Testis (tissue), 3 donors: Measurements from ENCODE around the gene ME3. TPM values are rescaled to one million over a fixed set of nuclear protein-coding genes. Genes with fewer than 3 reads are reported as not detected.

Source experiments
- DNase-seq: peaks from one replicate; pipeline ENCODE4 v3.0.0-alpha.2; 2019
- H3K27ac ChIP-seq, 2 donors: fragments of 200-600 bp; sonication (generic); one replicate each; pipeline ENCODE4 v1.5.1; 2019
- H3K27me3 ChIP-seq: fragments of 200-600 bp; sonication (generic); one replicate; pipeline ENCODE4 v1.5.1; 2019
- H3K36me3 ChIP-seq: fragments of 200-600 bp; sonication (generic); one replicate; pipeline ENCODE4 v1.5.1; 2017; ENCODE audit warnings: low read depth; ENCODE audit errors: missing control alignments
- H3K4me1 ChIP-seq: fragments of 200-600 bp; sonication (generic); one replicate; pipeline ENCODE4 v1.5.1; 2019
- H3K4me3 ChIP-seq, 2 donors: fragments of 200-600 bp; sonication (generic); one replicate each; pipeline ENCODE4 v1.5.1; 2017 to 2019
- H3K9me3 ChIP-seq: fragments of 200-600 bp; sonication (generic); one replicate; pipeline ENCODE4 v1.5.1; 2017
- POLR2A ChIP-seq: fragments of 450-650 bp; IDR thresholded peaks from one replicate; pipeline ENCODE4 v1.6.1; 2017; ENCODE audit warnings: antibody characterized with exemption, mild to moderate bottlenecking, moderate library complexity
- WGBS, 2 donors: methylation state at CpG; one replicate each; pipeline ENCODE4 v1.1.5; 2018; 5-methylcytosine and 5-hydroxymethylcytosine counted together
- intact Hi-C: fragments of 100-400 bp; cut with DNase I; formaldehyde crosslinking; loops from one replicate; pipeline ENCODE4 v1.15.1; 2023; ENCODE audit warnings: low total_unique reads
- polyA plus RNA-seq: library from polyadenylated mRNA; stranded (reverse); fragments of 350-450 nt; fragmentation: Illumina TruSeq; extraction: RNeasy Lipid Tissue Mini Kit (QIAGEN cat#74804); gene quantifications from one replicate; pipeline ENCODE4 v1.2.3, GENCODE V29; 2014; ENCODE audit warnings: low read depth, low replicate concordance; ENCODE audit not compliant: insufficient read depth
- total RNA-seq, 2 donors: library from RNA; depleted of rRNA; stranded (reverse); fragments of >200 nt; gene quantifications; one replicate each; pipeline ENCODE4 v1.2.3, GENCODE V29; 2016
- TF ChIP-seq, protein P1 (sequence below), 3 experiments: fragments of 450-650 bp in 2 of 3; fragments of 200-600 bp in 1 of 3; sonication (generic) in 1 of 3; IDR thresholded peaks; one replicate each; pipeline ENCODE4 v1.5.1; 2016 to 2019; ENCODE audit warnings: antibody characterized with exemption in 3 of 3, mild to moderate bottlenecking in 2 of 3, moderate library complexity in 1 of 3

The ME3 gene
- total and polyA plus RNA-seq, 3 donors from 2014 or later = 26.7 to 170 (median 115) TPM

DNA sequence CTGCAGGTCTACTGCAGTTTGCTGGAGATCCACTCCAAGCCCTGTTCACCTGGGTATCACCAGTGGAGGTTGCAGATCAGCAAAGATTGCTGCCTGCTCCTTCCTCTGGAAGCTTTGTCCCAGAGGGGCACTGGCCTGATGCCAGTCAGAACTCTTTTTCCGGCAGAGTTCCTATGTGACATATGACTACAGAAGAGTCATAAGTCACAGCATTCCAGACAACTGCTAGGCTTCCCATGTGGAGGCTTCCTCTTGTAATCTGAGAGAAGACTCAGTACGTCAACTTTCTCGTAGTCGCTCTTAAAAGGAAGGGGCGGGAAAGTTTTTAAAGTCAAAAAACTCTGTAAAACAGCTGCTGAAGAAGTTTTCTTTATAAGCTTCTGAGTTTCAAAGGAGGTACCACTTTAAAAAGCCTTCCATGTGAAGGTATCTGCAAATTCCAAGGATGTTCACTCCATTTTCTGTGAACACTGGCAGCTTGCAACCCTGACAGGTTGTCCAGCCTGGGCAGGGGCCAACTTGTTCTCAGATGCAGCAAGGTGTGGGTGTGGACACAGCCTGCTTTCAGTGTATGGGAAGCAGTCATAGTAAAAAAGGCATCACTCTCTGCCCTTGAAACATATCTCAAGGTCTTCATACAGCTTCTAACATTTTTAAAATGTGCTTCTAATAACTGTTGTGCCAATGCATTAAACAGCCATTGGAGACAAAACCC, 97.8 kb downstream of the ME3 start:
- H3K27ac ChIP-seq = no peak overlapping the region
- peaks cover 22% of the 10 kb centered on the region for H3K4me1 ChIP-seq
- 59 to 61% methylated on average over 5 of the region's 5 CpGs for WGBS, 2 donors
- H3K4me3 ChIP-seq = no peak overlapping the region
- H3K27me3 ChIP-seq = no peaks in the 10 kb centered on the region
- no peak for DNase-seq
- H3K36me3 ChIP-seq = no peaks in the 10 kb centered on the region
- intact Hi-C loops = no loop called here
- TF ChIP-seq POLR2A = no peak
- TF ChIP-seq, protein P1, sequence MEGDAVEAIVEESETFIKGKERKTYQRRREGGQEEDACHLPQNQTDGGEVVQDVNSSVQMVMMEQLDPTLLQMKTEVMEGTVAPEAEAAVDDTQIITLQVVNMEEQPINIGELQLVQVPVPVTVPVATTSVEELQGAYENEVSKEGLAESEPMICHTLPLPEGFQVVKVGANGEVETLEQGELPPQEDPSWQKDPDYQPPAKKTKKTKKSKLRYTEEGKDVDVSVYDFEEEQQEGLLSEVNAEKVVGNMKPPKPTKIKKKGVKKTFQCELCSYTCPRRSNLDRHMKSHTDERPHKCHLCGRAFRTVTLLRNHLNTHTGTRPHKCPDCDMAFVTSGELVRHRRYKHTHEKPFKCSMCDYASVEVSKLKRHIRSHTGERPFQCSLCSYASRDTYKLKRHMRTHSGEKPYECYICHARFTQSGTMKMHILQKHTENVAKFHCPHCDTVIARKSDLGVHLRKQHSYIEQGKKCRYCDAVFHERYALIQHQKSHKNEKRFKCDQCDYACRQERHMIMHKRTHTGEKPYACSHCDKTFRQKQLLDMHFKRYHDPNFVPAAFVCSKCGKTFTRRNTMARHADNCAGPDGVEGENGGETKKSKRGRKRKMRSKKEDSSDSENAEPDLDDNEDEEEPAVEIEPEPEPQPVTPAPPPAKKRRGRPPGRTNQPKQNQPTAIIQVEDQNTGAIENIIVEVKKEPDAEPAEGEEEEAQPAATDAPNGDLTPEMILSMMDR (IDR thresholded peaks at IDR 0.05) = no peak
- no peaks in the 10 kb centered on the region for H3K9me3 ChIP-seq

DNA sequence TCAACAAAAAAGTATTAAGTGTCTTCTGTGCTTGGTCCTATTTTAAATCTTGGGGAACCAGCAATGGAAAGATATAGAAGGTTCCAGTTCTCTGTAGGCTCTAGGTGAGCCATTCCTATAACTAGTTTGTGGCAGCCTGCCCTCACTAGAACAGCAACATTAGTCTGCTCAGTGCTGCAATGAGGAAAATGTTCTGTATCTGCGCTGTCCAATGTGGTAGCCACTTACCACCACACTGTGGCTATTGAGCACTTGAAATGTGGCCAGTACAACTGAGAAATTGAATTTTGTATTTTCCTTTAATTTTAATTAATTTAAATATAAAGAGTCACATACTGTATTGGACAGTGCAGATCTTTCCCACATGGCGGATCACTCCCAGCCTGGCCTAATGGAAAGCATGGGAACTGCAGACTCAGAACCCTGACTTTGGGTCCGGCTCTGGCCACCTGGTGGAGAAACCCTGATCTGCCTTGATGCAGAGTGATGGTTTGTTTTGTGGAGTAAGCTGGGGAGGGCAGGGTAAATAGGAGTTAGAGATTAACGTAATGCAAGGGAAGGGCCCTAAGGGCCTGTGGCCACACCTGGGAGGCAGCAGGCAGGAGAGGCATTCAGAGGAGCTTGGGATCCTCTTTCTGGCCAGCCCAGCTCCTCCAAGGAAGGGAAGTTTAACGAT, 101.0 kb downstream of the ME3 start:
- no peak for TF ChIP-seq POLR2A
- TF ChIP-seq, protein P1 (IDR thresholded peaks at IDR 0.05) = peak; percentile 29 to 30 (median 30)
- Histone ChIP-seq H3K9me3 (no peaks in the 10 kb centered on the region), H3K4me3 (no peak overlapping the region), H3K4me1 (peaks cover 10% of the 10 kb centered on the region), H3K27ac (no peak overlapping the region), H3K27me3 (no peaks in the 10 kb centered on the region), H3K36me3 (no peaks in the 10 kb centered on the region)
- DNase-seq = no peak
- intact Hi-C loops = no loop called here
- WGBS, 2 donors = 95 to 97% methylated on average over 5 of the region's 5 CpGs

DNA sequence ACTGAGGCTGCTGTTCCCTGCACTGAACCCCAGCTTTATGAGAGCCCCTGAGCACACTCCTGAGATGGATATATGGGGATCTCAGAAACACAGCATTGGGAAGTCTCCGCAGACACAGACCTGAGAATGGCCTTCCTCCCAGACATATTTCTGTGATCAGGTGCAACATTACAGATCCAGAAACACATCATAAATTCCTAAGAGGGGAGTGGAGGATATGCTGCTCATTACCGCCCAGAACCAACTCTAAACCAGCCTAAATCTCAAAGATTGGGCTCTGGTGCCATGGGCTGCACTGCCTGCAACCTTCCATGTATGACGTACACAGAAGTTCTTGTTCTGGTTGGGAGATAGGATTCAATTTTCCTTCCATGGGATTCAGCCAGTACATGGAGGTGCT, 102.0 kb downstream of the ME3 start:
- WGBS, 2 donors = 83% methylated on average over 3 of the region's 3 CpGs
- intact Hi-C loops = no loop called here

DNA sequence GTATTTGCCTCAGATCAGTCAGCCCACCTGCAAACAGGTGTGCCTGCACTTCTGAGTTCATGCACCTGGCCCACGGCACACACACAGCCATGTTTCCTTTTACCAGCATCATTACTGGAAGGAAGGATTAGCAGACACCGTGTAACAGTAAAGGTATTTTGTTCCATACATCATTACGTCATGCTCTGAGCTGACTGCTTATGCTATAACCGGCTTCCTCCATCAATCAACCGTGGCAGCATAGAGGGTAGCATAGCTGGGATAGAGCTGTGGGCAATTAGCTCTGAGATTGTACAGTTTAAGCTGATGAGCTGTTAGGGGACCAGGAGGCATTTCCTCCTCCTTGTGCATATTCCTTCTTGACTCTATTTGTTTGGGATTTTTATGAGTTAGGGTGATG, 102.4 kb downstream of the ME3 start:
- intact Hi-C loops = no loop called here
- no peak for DNase-seq
- no peak overlapping the region for H3K27ac ChIP-seq
- H3K36me3 ChIP-seq = no peaks in the 10 kb centered on the region
- no peak overlapping the region for H3K4me3 ChIP-seq
- no peaks in the 10 kb centered on the region for H3K9me3 ChIP-seq
- 78 to 79% methylated on average over 5 of the region's 5 CpGs for WGBS, 2 donors
- H3K27me3 ChIP-seq = no peaks in the 10 kb centered on the region
- peaks cover 10% of the 10 kb centered on the region for H3K4me1 ChIP-seq
- TF ChIP-seq POLR2A = no peak
- TF ChIP-seq, protein P1 (IDR thresholded peaks at IDR 0.05) = no peak

More for the DNA sequence above, 102.0 kb downstream of the ME3 start:
- H3K36me3 ChIP-seq = no peaks in the 10 kb centered on the region
- no peaks in the 10 kb centered on the region for H3K27me3 ChIP-seq
- H3K27ac ChIP-seq = no peak overlapping the region
- no peak overlapping the region for H3K4me3 ChIP-seq
- H3K9me3 ChIP-seq = no peaks in the 10 kb centered on the region
- peaks cover 10% of the 10 kb centered on the region for H3K4me1 ChIP-seq
- no peak for TF ChIP-seq POLR2A
- TF ChIP-seq, protein P1 (IDR thresholded peaks at IDR 0.05) = no peak
- no peak for DNase-seq
